NCI-H69 (cell line): ENCODE measurements around the gene HS3ST3A1.
"Not testable (repeated sequence)": the region's sequence is repeated elsewhere in the genome, so short reads cannot be mapped to it uniquely, and the experiment has no call there.

ENCODE experiments used
- DNase-seq: peaks from one replicate; lab custom pipeline; 2025; lab: John Stamatoyannopoulos, UW

HS3ST3A1 gene

GRCh38 chr17:13538841-13539411 is 62.8 kb downstream of the HS3ST3A1 start:
- DNase-seq, result no peak

DNA sequence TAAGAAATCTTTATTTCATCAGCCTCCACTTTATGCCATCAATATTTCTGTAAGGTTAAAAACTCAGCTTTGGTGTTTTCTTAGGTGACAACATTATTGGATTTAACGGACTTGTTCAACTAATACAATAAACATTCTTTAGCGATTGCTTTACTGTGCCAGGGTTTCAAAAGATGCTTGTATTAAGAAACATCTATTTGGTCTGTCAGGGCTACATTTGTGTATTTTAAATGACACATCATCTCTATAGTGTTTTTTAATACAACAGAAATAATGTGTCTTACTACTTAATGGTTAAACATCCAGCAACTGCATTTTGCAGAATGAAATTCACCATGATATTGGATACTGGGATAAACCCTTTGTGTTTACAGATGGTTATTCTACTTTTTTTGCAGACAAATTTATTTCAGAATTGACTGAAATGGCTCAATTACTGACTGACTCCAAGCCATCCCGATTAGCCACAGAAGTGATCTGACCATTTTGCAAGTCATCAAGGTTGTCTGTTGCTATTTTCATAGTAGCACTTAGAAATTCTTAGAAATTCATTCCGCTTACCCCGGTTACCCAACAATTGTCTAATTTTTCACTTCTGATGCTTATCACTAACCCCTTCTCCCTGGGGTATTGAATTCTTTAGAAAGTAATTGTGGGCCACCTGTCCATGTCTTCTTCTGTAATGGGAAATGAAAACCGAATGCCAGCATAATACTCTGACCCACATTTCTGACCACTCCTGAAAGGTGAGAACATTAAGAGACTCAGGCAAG is 63.7 kb downstream of the HS3ST3A1 start:
- no peak for DNase-seq

GRCh38 chr17:13537167-13537731 is 64.5 kb downstream of the HS3ST3A1 start:
- DNase-seq, result no peak

- no peak for DNase-seq
Measured at GRCh38 chr17:13534946-13535345, 66.8 kb downstream of the HS3ST3A1 start.

GRCh38 chr17:13531721-13532120 is 70.0 kb downstream of the HS3ST3A1 start:
- no peak for DNase-seq

- DNase-seq, result no peak
Measured at GRCh38 chr17:13525876-13526275, 75.9 kb downstream of the HS3ST3A1 start.

DNA sequence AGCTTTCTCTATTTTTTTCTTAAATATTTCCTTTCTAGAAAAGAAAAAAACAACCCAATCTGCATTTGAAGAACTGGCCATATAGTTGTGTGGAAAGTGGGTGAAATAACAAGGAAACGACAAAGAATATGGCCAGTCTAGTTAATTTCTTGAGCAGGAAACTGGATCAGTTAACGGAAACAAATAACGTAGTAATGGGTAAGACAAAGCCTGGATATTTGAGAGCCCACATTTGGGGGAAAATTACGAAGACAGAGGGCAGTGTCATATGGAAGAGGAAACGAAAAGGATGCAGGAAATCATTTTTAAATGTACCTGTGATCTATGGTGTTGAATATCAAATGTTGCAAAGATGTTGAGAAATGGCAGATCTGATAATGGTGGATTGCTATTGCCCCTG is 78.6 kb downstream of the HS3ST3A1 start:
- no peak for DNase-seq

GRCh38 chr17:13522749-13523148 is 79.0 kb downstream of the HS3ST3A1 start:
- DNase-seq, result no peak

GRCh38 chr17:13521784-13522183 is 79.9 kb downstream of the HS3ST3A1 start:
- no peak for DNase-seq

DNA sequence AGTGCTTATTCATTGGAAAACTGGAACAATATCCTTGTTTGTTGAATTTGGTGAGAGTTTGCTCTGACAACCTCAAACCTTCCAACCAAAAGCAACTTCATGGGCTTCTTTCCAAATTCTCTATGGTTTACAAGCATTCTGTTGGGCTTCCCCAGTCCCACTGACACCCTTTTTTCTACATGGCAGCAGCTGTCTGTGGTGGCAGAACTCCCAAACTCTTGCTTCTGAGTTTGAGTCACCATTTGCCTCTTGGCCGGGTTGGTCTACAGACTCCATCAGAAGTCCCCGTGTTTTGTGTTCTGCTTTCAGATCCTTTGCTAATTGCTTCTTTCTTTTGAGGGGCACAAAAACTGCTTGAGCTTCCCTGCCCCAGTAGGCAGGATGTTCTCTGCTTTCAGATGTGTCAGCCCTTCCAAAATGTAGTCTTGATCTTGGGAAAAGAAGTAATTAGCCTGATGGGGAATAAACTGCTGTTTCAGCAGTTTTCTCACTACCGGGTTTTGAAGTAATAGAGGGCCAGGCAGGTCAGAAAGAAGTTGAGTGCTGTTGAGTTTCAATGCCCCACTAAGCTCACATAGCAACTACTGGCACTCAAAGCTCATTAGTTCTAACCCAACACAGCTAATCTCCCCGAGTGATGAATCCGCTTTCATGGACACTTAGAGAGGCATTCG is 80.7 kb downstream of the HS3ST3A1 start:
- no peak for DNase-seq

GRCh38 chr17:13518261-13519000 is 83.3 kb downstream of the HS3ST3A1 start:
- DNase-seq, result no peak

- DNase-seq, result no peak
Measured at GRCh38 chr17:13513039-13513405, 88.7 kb downstream of the HS3ST3A1 start.

- no peak for DNase-seq
Measured at GRCh38 chr17:13510062-13510461, 91.7 kb downstream of the HS3ST3A1 start.

- no peak for DNase-seq
Measured at GRCh38 chr17:13509527-13509926, 92.2 kb downstream of the HS3ST3A1 start.

GRCh38 chr17:13508896-13509295 is 92.8 kb downstream of the HS3ST3A1 start:
- DNase-seq, result no peak

DNA sequence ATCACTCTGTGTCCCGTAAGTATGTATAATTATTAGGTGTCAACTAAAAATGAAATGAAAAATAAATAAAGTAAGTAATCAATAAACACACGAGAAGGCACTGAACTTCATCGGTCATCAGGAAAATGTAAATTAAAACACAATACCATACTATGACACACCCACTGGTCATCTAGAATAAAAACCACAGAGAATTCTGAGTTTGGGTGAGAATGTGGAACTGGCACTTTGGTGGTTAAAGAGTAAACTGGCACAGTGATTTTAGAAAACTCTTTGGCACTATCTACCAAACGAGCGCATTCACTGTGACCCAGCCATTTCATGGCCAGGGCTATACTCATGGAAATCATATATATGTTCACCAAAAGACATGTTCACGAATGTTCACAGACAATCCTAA is 98.2 kb downstream of the HS3ST3A1 start:
- DNase-seq, result no peak

DNA sequence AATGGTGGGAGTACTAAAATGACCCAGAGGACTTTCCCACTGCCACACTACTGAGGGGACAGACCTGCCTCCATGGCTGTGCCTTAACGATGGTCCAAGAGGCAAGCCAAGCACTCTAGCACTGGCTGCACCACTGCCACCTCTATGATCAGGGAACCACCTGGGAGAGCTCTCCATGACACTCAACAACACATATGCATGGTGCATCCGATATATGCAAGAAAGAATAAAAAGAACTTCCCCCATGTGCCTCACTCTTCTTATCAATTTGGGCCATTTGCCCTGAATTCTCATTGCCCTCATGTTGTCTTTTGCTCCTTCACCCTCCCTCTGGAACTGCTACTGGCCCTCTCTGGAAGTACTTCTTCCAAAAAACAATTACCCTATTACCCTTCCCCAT is 99.5 kb downstream of the HS3ST3A1 start:
- no peak for DNase-seq

DNA sequence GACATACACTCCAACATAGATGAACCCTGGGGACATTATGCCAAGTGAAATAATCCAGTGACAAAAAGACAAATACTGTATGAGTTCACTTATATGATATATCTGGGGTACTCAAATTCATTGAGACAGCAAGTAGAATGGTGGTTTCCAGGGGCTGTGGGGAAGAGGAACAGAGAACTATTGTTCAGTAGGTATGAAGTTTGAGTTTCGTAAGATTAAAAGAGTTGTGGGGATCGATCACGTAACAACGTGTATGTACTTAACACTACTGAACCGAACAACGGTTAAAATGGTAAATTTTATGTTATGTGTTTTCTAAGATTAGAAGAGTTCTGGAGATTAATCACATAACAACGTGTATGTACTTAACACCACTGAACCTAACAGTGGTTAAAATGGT is 100.8 kb downstream of the HS3ST3A1 start:
- DNase-seq, result no peak

DNA sequence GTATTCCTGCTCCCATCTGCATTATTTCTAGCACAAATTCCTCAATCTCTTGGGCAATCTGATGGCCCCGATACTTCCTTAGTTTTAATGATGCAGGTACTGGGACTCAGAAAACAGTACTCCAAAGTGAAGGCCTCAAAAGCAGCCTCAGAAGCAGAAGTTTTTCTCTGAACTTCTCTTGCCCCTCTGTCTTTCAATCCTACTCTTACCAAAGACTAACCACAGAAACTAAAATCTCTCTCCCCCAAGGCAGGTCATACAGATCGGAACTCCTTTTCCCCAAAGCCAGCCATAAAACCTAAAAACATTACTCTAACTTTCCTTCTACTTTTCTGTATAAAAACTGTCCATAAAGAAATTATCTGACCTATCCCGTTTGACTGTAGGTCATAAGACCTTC is 103.5 kb downstream of the HS3ST3A1 start:
- no peak for DNase-seq

- not testable (repeated sequence) for DNase-seq
Measured at GRCh38 chr17:13496553-13497056, 105.1 kb downstream of the HS3ST3A1 start.

- no peak for DNase-seq
Measured at GRCh38 chr17:13495423-13495822, 106.3 kb downstream of the HS3ST3A1 start.

GRCh38 chr17:13492737-13493122 is 109.0 kb downstream of the HS3ST3A1 start:
- DNase-seq, result no peak
